DOHH2 (cell line): Measurements from ENCODE around the gene EDN1.

Source experiments
- H3F3A ChIP-seq: fragments of 200-600 bp; sonication (generic), shearing (Covaris generic); 2 replicates; pipeline ENCODE4 v1.6.0; 2016; ENCODE audit warnings: antibody characterized with exemption, mild to moderate bottlenecking; ENCODE audit not compliant: control insufficient read depth, insufficient read depth
- H3K27ac ChIP-seq: fragments of 200-600 bp; sonication (generic); 2 replicates; pipeline ENCODE4 v1.5.1; 2014; ENCODE audit warnings: low read depth, mild to moderate bottlenecking, low read length, moderate library complexity
- H3K27me3 ChIP-seq: fragments of 200-600 bp; sonication (generic); 2 replicates; pipeline ENCODE4 v1.6.1; 2014; ENCODE audit warnings: mild to moderate bottlenecking, low read length, mixed read lengths; ENCODE audit not compliant: control insufficient read depth
- H3K36me3 ChIP-seq: fragments of 200-600 bp; sonication (generic); 2 replicates; pipeline ENCODE4 v1.6.1; 2014; ENCODE audit warnings: mild to moderate bottlenecking, low read length, moderate library complexity, mixed read lengths; ENCODE audit not compliant: control insufficient read depth
- H3K4me1 ChIP-seq: fragments of 200-600 bp; sonication (generic); 2 replicates; pipeline ENCODE4 v1.6.1; 2014; ENCODE audit warnings: mild to moderate bottlenecking, low read length, mixed read lengths; ENCODE audit not compliant: control insufficient read depth
- H3K4me2 ChIP-seq: fragments of 200-600 bp; sonication (generic); 2 replicates; pipeline ENCODE4 v1.6.0; 2014; ENCODE audit warnings: mild to moderate bottlenecking, low read length, moderate library complexity
- H3K4me3 ChIP-seq: fragments of 200-600 bp; sonication (generic); 2 replicates; pipeline ENCODE4 v1.5.1; 2014; ENCODE audit warnings: mild to moderate bottlenecking, low read length, mixed read lengths
- H3K79me2 ChIP-seq: fragments of 200-600 bp; sonication (generic); 2 replicates; pipeline ENCODE4 v1.6.1; 2014; ENCODE audit warnings: mild to moderate bottlenecking, low read length, mixed read lengths; ENCODE audit not compliant: control insufficient read depth
- H3K9me2 ChIP-seq: fragments of 200-600 bp; sonication (generic); replicated peaks from 2 replicates; pipeline ENCODE4 v1.6.1; 2014; ENCODE audit warnings: mild to moderate bottlenecking, low read length, mixed read lengths; ENCODE audit not compliant: control insufficient read depth
- H3K9me3 ChIP-seq: fragments of 200-600 bp; sonication (generic); 2 replicates; pipeline ENCODE4 v1.6.1; 2014; ENCODE audit warnings: antibody characterized with exemption, low read length, mixed read lengths; ENCODE audit not compliant: control insufficient read depth, insufficient read depth
- H4K20me1 ChIP-seq: fragments of 200-600 bp; sonication (generic); 2 replicates; pipeline ENCODE4 v1.6.0; 2014; ENCODE audit warnings: low read depth, mild to moderate bottlenecking, antibody characterized with exemption, low read length, moderate library complexity; ENCODE audit not compliant: control insufficient read depth, insufficient read depth
- EZH2phosphoT487 ChIP-seq: fragments of 200-600 bp; sonication (generic); IDR thresholded peaks from 2 replicates; pipeline ENCODE4 v1.6.1; 2017; ENCODE audit warnings: borderline replicate concordance, mild to moderate bottlenecking, antibody characterized with exemption, low read length, moderate library complexity, mixed read lengths
- TF ChIP-seq, protein P1 (sequence below): fragments of 200-600 bp; sonication (generic); IDR thresholded peaks from one replicate; pipeline ENCODE4 v1.5.1; 2014; ENCODE audit warnings: antibody characterized with exemption, mild to moderate bottlenecking, low read depth, low read length; ENCODE audit not compliant: poor library complexity, severe bottlenecking

The EDN1 gene

DNA sequence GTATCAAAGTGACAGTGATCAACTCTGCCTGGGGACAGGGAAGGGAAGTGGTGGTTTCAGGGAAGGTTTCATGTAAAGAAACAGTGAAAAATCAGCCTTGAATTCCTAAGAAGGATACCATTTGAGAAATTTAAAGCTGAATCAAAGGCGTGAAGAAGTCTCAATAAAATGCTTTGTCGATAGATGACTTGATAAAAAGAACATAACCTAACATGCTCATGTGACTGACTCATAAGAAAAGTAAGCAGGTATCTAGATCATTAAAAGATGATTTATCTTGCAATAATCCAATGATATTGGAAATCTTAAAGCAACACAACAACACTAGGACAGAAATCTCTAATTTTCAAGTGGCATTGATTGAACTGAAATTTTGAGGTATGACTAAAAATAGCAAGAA, 14.3 kb downstream of the EDN1 start:
- H3K4me2 ChIP-seq, result no peak overlapping the region
- TF ChIP-seq, protein P1, sequence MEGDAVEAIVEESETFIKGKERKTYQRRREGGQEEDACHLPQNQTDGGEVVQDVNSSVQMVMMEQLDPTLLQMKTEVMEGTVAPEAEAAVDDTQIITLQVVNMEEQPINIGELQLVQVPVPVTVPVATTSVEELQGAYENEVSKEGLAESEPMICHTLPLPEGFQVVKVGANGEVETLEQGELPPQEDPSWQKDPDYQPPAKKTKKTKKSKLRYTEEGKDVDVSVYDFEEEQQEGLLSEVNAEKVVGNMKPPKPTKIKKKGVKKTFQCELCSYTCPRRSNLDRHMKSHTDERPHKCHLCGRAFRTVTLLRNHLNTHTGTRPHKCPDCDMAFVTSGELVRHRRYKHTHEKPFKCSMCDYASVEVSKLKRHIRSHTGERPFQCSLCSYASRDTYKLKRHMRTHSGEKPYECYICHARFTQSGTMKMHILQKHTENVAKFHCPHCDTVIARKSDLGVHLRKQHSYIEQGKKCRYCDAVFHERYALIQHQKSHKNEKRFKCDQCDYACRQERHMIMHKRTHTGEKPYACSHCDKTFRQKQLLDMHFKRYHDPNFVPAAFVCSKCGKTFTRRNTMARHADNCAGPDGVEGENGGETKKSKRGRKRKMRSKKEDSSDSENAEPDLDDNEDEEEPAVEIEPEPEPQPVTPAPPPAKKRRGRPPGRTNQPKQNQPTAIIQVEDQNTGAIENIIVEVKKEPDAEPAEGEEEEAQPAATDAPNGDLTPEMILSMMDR, result no peak
- no peak for TF ChIP-seq EZH2phosphoT487
- no peak overlapping the region for H3K27ac ChIP-seq

GRCh38 chr6:12309070-12309469, 18.9 kb downstream of the EDN1 start:
- Histone ChIP-seq H3K9me3 (no peaks in the 10 kb centered on the region), H3K9me2 (no peaks in the 10 kb centered on the region), H3K27me3 (no peaks in the 10 kb centered on the region), H4K20me1 (no peaks in the 10 kb centered on the region), H3F3A (no peaks in the 10 kb centered on the region), H3K4me3 (no peak overlapping the region), H3K36me3 (no peaks in the 10 kb centered on the region), H3K79me2 (no peaks in the 10 kb centered on the region), H3K4me2 (no peak overlapping the region), H3K4me1 (no peaks in the 10 kb centered on the region), H3K27ac (no peak overlapping the region)
- TF ChIP-seq EZH2phosphoT487, result no peak
- TF ChIP-seq, protein P1, result no peak

More for the DNA sequence above, 14.3 kb downstream of the EDN1 start:
- Histone ChIP-seq H3K9me3 (no peaks in the 10 kb centered on the region), H3K9me2 (no peaks in the 10 kb centered on the region), H3F3A (no peaks in the 10 kb centered on the region), H3K4me1 (no peaks in the 10 kb centered on the region), H4K20me1 (no peaks in the 10 kb centered on the region), H3K27me3 (no peaks in the 10 kb centered on the region), H3K79me2 (no peaks in the 10 kb centered on the region), H3K36me3 (no peaks in the 10 kb centered on the region), H3K4me3 (no peak overlapping the region)

DNA sequence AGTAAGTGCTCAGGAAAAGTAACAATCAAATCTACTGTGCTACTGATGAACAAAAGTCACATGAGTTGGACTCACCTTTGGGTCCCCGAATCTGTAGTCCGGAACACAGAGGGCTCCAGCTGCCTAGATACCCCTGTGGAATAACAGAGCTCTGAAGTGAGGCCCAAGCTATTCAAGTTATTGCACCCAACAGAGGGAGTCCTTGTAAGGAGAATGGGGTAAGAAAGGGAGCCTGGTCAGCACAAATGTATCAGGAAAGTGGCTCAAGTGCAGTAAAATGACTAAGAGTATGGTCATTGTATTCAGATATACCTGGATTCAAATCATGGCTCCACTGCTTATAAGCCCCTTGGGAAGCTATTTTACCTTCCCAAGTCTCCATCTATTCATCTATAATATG, 20.9 kb downstream of the EDN1 start:
- no peaks in the 10 kb centered on the region for H4K20me1 ChIP-seq
- no peak overlapping the region for H3K27ac ChIP-seq
- TF ChIP-seq EZH2phosphoT487, result no peak

DNA sequence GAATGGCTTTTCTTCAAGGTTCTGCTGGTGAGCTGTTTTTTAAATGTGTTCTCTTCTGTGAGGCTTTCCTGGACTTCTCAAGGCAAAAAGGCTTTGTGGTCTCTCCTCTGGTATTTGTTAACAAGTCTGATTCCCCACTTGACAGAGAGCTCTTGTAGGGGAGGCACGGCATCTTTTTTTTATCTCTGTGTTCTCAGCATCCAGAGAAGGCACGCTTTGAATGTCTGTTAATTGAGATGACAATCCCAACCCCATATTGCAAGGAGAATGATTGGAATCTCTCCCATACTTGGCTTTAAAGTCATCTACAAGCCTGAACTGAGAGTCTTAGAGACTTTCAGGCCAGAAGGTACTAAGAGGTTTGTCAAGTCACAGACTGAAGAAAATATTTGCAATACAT, 22.6 kb downstream of the EDN1 start:
- no peaks in the 10 kb centered on the region for H3F3A ChIP-seq
- no peaks in the 10 kb centered on the region for H3K9me3 ChIP-seq
- H4K20me1 ChIP-seq, result no peaks in the 10 kb centered on the region
- H3K27ac ChIP-seq, result no peak overlapping the region
- H3K79me2 ChIP-seq, result no peaks in the 10 kb centered on the region
- no peaks in the 10 kb centered on the region for H3K9me2 ChIP-seq
- no peak overlapping the region for H3K4me3 ChIP-seq
- TF ChIP-seq, protein P1, result no peak
- TF ChIP-seq EZH2phosphoT487, result no peak
- H3K36me3 ChIP-seq, result no peaks in the 10 kb centered on the region
- H3K4me1 ChIP-seq, result no peaks in the 10 kb centered on the region
- H3K27me3 ChIP-seq, result peaks cover 2% of the 10 kb centered on the region; the same call in 1 of the 2 replicates
- no peak overlapping the region for H3K4me2 ChIP-seq

More for the DNA sequence above, 20.9 kb downstream of the EDN1 start:
- no peaks in the 10 kb centered on the region for H3K9me3 ChIP-seq
- no peak overlapping the region for H3K4me3 ChIP-seq
- H3K36me3 ChIP-seq, result no peaks in the 10 kb centered on the region
- H3F3A ChIP-seq, result no peaks in the 10 kb centered on the region
- H3K27me3 ChIP-seq, result peaks cover 2% of the 10 kb centered on the region; the same call in 1 of the 2 replicates
- H3K79me2 ChIP-seq, result no peaks in the 10 kb centered on the region
- no peaks in the 10 kb centered on the region for H3K9me2 ChIP-seq
- no peaks in the 10 kb centered on the region for H3K4me1 ChIP-seq
- no peak overlapping the region for H3K4me2 ChIP-seq
